ENCODE data around the gene TLR2.

TLR2 gene

GRCh38 chr4:153652051-153652784 is 31.9 kb upstream of the TLR2 start:
- Histone ChIP-seq H3K9ac (ENCODE audit: low read length) (no peak overlapping the region), H3K4me2 (ENCODE audit: low read length) (no peak overlapping the region), H3K36me3 (replicated peaks; ENCODE audit: low read depth, low read length) (no peaks in the 10 kb centered on the region), H3K79me2 (ENCODE audit: low read length) (no peaks in the 10 kb centered on the region), H3K9me3 (ENCODE audit: insufficient read depth, low read length) (no peaks in the 10 kb centered on the region), H3K27me3 (ENCODE audit: low read depth, low read length) (0 out of 2 replicates have a peak, but pooled peaks cover 3% of the 10 kb centered on the region), H3K27ac (ENCODE audit: low read length) (no peak overlapping the region), H3K4me1 (ENCODE audit: low read length) (peaks cover 12% of the 10 kb centered on the region), H4K20me1 (ENCODE audit: insufficient read depth, low read length) (no peaks in the 10 kb centered on the region), H3K4me3 (ENCODE audit: low read length) (no peak overlapping the region), H2AFZ (ENCODE audit: low read depth, low read length) (peak overlapping the region; percentile 31; the same call in 1 of the 2 replicates)
- TF ChIP-seq CTCF (IDR thresholded peaks at IDR 0.05; ENCODE audit: low read depth, low read length), result no peak
- no peak for TF ChIP-seq EZH2phosphoT487 (IDR thresholded peaks at IDR 0.05; ENCODE audit: low read depth)

- TF ChIP-seq EZH2phosphoT487 (IDR thresholded peaks at IDR 0.05; ENCODE audit: low read depth) (no peak), CTCF (IDR thresholded peaks at IDR 0.05; ENCODE audit: low read depth, low read length) (no peak)
These were observed 29.0 kb upstream of the TLR2 start for GRCh38 chr4:153655002-153655541.

DNA sequence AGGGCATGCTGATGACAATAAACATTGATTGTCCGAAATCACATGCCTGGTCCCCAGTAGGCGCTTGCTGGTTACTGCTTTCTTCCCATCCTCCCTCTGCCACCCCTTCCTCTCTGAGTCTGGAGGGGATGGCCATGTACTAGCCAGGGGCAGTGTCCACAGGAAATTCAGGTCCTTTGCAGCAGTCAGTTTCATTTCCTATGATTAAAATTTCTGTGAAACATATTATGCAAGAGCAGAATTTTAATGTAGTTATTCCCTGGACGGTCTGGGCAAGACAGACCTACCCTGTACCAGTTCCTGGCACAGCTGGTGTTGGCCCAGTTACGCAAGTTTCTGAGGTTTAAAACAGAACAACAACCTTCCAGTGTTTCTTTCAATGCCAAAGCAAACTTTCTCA is 28.2 kb upstream of the TLR2 start:
- Histone ChIP-seq H3K4me2 (ENCODE audit: low read length) (no peak overlapping the region), H3K9ac (ENCODE audit: low read length) (no peak overlapping the region), H3K79me2 (ENCODE audit: low read length) (no peaks in the 10 kb centered on the region), H2AFZ (ENCODE audit: low read depth, low read length) (no peak overlapping the region), H3K27ac (ENCODE audit: low read length) (no peak overlapping the region), H4K20me1 (ENCODE audit: insufficient read depth, low read length) (no peaks in the 10 kb centered on the region), H3K36me3 (replicated peaks; ENCODE audit: low read depth, low read length) (no peaks in the 10 kb centered on the region), H3K4me3 (ENCODE audit: low read length) (no peak overlapping the region), H3K4me1 (ENCODE audit: low read length) (peaks cover 4% of the 10 kb centered on the region; the same call in 1 of the 2 replicates), H3K27me3 (ENCODE audit: low read depth, low read length) (0 out of 2 replicates have a peak, but pooled peaks cover 10% of the 10 kb centered on the region), H3K9me3 (ENCODE audit: insufficient read depth, low read length) (no peaks in the 10 kb centered on the region)
- TF ChIP-seq EZH2phosphoT487 (IDR thresholded peaks at IDR 0.05; ENCODE audit: low read depth) (no peak), CTCF (IDR thresholded peaks at IDR 0.05; ENCODE audit: low read depth, low read length) (no peak)

More at GRCh38 chr4:153655002-153655541, 29.0 kb upstream of the TLR2 start:
- no peaks in the 10 kb centered on the region for H4K20me1 ChIP-seq (ENCODE audit: insufficient read depth, low read length)
- H3K4me3 ChIP-seq (ENCODE audit: low read length), result no peak overlapping the region
- peaks cover 4% of the 10 kb centered on the region; the same call in 1 of the 2 replicates for H3K4me1 ChIP-seq (ENCODE audit: low read length)
- no peak overlapping the region for H3K27ac ChIP-seq (ENCODE audit: low read length)
- H3K9me3 ChIP-seq (ENCODE audit: insufficient read depth, low read length), result no peaks in the 10 kb centered on the region
- H3K4me2 ChIP-seq (ENCODE audit: low read length), result no peak overlapping the region
- H3K79me2 ChIP-seq (ENCODE audit: low read length), result no peaks in the 10 kb centered on the region
- H3K9ac ChIP-seq (ENCODE audit: low read length), result no peak overlapping the region
- no peaks in the 10 kb centered on the region for H3K36me3 ChIP-seq (replicated peaks; ENCODE audit: low read depth, low read length)
- H2AFZ ChIP-seq (ENCODE audit: low read depth, low read length), result no peak overlapping the region
- 0 out of 2 replicates have a peak, but pooled peaks cover 10% of the 10 kb centered on the region for H3K27me3 ChIP-seq (ENCODE audit: low read depth, low read length)

DNA sequence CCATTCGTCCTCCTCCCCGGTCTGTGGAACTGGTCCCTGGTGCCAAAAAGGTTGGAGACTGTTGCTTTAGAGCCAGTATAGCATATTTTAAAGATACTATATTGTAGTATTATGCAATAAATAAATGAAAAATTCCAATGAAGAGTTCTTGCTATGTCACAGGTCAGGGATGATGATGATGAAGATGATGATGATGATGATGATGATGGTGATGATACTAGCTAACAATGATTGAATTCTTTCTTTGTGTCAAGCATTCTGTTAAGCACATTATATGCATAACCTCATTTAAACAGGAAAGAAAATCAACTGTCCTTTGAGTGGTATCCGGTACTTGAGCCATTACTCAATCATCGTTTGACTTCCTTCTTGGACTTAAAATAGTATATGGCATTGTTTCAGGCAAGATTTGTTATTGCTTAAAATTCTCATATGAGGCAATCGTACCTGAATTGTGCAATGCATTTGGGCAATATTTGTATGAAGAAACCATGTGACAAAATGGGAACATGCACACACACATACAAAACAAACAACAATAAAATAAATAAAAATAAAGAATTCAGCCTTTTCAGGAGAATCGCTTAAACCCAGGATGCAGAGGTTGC is 22.8 kb upstream of the TLR2 start:
- TF ChIP-seq CTCF (IDR thresholded peaks at IDR 0.05; ENCODE audit: low read depth, low read length) (no peak), EZH2phosphoT487 (IDR thresholded peaks at IDR 0.05; ENCODE audit: low read depth) (no peak)
- H4K20me1 ChIP-seq (ENCODE audit: insufficient read depth, low read length), result no peaks in the 10 kb centered on the region
- H3K27ac ChIP-seq (ENCODE audit: low read length), result no peak overlapping the region
- H2AFZ ChIP-seq (ENCODE audit: low read depth, low read length), result no peak overlapping the region
- no peak overlapping the region for H3K9ac ChIP-seq (ENCODE audit: low read length)
- H3K79me2 ChIP-seq (ENCODE audit: low read length), result no peaks in the 10 kb centered on the region
- no peaks in the 10 kb centered on the region for H3K9me3 ChIP-seq (ENCODE audit: insufficient read depth, low read length)
- no peaks in the 10 kb centered on the region for H3K36me3 ChIP-seq (replicated peaks; ENCODE audit: low read depth, low read length)
- 0 out of 2 replicates have a peak, but pooled peaks cover 8% of the 10 kb centered on the region for H3K27me3 ChIP-seq (ENCODE audit: low read depth, low read length)
- H3K4me2 ChIP-seq (ENCODE audit: low read length), result no peak overlapping the region
- no peaks in the 10 kb centered on the region for H3K4me1 ChIP-seq (ENCODE audit: low read length)
- H3K4me3 ChIP-seq (ENCODE audit: low read length), result no peak overlapping the region

Measured in OCI-LY3 (cell line).